HG03095 (cell line): ENCODE measurements around the gene PSD2.

Experiments
- ATAC-seq: cut with Tn5 transposase; IDR thresholded peaks from one replicate; pipeline ENCODE4 v1.9.1; 2021; ENCODE audit warnings: moderate library complexity; ENCODE audit not compliant: unreplicated experiment

The PSD2 gene

DNA sequence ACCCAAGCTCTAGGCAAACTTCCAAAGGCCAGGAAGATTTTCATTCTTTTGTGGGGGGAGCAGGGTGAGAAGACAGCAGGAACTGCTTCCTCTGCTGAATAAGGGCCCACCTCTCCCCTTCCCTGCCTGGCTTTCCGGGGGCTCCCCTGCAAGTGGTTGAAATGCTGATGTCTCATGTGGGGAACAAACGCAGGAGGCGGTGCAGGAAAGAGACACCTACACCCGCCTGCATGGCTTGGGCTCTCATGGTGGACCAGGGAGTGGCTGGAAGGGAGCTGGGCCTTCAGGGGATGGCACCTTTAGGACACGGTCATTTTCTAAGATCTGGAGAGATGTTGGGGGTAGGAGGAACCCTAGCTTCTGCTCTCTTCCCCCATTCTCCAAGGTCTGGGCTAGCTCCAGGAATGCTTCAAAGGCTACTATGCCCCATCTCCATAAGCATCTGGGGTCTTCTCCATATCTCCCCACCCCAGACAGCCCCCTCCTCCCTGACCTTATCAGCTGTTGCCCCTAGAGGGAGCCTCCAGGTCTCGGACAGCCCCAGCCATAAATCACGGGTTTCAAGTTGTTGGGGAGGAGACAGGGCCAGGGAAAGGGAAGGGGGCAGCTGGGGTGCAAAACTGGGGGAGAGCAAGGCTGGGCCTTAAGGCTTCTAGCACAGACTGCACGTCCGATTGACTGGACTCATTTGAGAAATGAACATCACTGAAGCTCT, 76.6 kb downstream of the PSD2 start:
- ATAC-seq, result no peak

DNA sequence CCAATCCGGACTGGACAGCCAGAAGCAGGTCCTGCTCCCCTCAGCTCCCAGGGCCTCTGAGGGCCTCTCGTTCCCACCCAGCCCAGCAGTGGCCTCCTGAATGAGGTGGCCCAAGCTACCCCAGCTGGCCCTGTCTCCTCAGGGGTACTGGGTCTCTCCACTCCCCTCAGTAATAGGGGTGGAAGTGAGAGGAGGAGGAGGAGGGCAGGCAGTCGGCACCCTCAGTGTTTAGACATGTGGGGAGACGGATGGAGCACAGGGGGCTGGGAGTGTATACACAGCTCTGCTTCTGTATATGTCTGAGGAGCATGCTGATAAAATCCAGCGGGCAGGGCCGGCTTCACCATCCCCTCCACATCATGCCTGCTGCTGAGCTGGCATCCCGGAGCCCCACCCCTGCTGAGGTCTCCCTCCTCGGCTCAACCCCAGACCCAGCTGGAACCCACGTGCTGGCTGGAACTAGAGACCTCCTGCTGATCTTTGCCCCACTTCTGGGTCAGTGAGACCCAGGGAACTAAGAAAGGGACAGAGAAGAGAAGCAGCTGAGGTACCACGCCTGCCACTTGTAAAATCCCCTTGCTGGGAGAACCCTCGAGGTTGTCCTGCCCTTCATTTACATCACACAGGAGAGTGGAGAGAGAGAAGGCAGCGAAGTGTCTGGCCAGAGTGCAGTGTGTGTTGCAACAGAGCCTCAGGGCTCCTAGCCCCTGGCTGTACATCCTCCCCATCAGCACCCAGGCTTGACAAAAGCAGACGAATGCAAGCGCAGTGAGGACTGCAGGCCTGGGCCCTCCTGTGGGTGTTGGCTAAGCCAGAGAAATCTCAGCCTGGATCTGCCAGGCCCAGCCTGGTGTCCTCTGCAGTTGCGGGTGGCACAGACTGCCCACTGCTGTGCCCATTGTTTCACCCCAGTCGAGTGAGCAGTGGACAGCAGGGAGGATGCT, 77.5 kb downstream of the PSD2 start:
- no peak for ATAC-seq

DNA sequence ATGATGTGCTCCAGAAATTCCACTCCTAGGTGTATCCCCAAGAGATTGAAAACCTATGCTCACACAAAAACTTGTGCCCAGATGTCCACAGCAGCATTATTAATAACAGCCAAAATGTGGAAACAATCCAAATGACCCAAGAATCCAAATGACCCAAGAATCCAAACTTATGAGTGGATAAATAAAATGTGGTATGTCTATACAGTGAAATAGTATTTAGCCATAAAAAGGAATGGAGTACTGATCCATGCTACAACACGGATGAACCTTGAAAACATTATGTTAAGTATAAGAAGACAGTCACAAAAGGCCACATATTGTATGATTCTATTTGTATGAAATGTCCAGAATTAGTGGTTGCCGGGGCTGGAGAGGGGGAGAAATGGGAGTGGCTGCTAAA, 80.3 kb downstream of the PSD2 start:
- ATAC-seq, result no peak

DNA sequence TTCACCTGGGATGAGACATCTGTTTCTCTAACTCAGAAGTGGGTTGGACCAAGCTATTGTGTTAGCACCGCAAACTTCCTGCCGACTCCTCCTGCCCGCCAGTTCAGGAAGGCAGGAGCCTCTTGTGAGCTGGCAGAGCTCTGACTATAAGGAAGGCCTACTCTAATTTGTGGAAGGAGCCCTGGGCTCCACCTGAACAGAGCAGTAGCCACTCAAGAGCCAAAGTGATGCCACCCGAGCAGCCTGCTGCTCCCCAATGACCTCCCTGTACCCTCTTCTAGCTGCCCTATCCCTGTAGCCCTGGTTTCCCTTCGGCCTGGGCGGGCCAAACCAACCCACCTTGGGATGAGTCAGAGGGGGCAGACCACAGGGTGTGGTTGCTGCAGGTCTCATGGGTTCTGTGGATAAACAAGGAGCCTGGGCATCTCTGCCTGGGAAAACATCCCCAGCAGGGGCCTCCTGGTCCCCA, 81.6 kb downstream of the PSD2 start:
- ATAC-seq, result no peak

DNA sequence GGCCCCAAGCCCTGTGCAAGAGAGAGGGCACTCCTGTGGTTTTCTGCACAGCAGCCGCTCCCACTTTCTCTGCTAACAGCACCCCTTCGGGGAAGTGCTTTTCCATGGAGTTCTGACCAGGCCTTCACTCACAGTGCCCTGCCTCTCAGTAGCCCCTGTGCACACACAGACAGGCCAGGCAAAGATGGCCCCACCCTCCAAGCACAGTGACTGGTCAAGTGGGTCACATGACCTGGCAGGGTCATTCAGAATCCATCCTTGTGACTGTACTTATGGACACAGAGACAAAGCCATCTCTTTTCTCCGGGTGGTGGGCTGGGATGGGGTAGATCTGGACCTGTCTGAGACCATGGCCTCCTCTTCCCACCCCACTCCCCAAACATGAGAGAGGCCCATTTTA, 82.5 kb downstream of the PSD2 start:
- no peak for ATAC-seq

DNA sequence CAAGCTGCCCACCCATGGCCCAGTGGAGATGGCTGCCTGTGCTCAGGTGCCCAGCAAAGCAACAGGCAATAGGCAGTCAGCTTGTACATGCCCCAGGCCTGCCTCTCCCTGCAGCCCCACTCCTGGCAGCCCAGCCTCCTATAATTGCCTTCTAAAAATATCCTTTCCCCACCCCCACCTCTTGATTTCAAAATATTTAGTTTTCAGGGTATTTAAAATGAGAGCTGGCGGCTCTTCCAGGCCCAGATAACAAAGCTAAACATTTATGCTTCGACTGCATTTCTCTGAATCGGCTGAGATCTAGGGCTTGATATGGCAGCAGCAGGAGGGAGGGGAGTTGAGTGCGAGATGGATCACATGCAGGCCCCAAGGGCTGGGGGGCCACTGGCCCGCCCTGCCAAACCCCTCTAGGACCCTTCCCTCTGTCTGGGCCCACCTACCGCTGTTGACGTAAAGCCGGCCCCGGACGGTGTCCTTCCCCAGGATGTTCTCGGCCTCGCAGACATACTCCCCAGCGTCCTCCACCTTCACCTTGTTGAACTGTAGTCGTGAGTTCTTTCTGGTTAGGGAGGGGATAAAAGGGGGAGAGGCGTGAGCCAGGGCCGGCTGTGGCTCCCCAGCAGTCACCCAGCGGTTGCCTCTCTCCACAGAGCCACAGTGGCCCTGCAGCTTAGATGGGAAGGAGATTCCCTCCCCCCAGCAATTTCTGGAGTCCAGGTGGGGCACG, 85.0 kb downstream of the PSD2 start:
- ATAC-seq, result no peak

DNA sequence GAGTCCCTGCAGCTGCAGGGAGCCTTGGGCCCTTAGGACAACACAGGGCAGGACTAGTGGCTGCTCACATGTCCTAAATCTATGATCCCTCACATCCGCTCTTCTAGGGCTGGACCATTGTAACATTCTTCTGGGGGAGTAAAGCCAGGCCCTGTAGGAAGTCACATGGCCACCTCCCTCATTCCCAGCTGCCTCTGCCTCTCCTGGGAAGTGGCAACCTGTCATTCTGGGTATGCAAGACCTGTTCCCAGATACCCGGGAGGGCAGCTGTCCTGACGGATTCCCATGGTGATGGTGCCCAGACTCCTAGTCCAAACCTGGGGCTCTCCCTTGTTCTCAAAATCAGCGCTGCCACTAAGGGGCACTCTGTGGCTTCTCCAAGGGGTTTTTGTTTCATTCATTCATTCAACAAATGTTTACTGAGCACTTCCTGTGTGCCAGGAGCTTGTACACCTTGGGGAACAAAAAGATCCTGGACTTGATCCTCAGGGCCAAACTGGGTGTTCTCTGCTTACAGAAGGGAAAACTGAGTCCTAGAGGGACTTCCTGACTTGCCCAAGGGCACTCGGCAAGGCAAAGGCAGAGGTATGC, 85.6 kb downstream of the PSD2 start:
- no peak for ATAC-seq

DNA sequence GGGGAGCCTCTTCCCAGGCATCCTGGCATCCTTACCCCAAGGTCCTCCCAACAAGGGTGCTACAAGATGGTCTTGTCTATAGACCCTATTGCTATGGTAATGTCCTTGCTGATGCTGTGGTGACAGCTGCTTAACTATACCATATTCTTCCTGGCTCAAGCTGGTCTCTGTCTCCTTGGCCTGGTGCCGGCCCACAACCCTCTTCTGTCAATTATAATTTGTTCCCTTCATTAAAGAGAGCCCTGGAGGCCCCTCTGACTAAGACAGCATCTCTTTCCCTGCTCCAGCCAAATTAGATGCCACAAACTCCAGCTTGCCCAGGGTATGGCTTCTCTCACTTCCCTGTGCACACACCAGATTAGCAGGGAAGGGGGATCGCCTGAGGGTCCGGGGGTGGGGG, 86.7 kb downstream of the PSD2 start:
- ATAC-seq, result no peak

DNA sequence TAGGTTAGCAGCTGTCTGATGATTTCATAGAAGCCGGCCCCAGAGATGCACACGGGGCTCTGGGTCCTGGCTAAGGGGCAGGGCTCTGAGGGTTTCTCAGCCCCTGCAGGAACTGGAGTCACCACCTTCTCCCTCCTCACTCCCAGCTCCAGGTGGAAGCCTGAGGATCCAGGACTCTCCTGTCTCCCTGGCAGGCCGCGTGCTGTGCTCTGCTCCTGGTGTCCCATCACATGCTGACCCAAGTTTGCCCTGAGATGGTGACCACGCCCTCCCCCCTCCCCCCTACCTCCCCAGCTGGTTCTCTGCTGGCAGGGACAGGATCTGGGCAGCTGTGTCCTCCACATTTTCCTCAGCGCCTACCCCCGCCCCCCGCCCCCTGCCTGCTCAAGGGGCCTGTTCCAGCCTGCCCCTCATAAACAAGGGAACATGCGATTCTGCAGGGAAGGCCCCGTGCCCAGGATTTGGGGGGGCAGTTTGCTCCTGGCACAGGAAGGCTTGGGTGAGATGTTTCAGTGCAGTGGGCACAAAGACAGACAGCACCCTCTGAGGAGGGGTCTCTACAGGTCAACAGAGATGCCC, 87.4 kb downstream of the PSD2 start:
- ATAC-seq, result no peak

DNA sequence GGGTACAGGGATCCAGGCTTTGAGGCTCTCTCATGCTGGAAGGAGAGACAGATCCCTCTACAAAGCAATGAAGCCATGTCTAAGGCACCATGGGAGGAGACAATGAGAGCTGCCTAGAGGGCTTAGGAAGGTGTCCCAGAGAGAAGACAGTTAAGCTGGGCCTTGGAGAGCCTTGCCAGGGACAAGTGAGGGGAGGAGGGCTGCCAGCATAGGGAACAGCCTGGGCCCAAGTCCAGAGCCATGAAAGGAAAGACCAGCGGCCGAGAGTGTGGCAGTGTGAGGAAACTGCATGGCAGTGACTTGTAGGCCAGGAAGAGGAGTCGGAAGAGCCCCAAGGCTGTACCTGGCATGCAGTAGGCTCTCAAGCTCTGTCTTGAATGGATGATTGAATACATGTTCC, 88.5 kb downstream of the PSD2 start:
- ATAC-seq, result no peak

DNA sequence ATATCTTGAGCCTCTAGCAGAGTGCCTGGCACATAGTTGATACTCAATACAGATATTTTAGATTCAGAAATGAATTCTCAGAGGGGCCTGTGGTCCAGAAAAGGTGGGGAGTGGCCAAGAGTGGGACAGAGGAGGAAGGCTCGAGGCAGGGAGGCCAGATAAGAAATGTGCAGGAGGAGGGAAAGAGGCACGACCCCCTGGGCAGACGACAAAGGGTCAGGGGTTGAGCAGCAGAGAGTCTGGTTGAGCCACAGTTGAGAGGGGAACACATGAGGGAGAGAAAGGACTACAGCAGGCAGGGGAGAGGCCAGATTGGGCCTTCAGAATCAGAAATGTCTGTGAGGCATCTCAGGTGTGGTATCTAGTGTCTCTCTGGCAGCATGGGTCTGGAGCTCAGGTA, 89.1 kb downstream of the PSD2 start:
- no peak for ATAC-seq

DNA sequence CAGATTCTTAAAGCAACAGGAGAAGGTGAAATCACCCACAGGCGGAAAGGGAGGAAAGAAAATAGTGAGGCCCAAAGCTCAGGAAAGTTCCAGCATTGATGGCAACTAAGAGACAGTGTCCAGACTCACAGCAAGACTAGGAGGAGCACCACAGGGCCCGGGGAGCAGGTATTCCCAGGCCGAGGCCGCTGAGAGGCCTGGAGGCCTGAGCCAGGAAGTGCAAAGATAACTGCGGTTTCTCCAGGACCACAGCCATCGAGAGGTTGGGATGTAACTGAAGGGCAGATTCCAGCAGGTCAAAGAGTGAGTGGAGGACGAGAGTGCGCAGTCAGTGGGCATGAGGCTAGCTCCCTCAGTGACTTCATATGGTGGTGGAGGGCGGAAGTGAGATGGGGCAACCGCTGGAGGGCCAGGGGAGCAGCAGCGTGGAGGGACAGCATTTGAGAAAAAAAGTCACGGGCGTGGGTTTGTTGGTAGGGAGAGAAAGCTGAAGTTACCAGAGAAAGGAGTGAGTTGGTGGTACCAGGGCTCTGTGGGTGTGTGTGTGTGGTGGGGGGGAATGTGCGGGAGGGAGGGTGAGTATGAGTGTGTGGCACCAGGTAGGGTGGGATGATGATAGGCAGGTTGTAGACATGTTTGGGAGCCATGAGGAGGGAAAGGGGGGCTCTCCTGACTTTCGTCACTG, 89.7 kb downstream of the PSD2 start:
- ATAC-seq, result no peak

DNA sequence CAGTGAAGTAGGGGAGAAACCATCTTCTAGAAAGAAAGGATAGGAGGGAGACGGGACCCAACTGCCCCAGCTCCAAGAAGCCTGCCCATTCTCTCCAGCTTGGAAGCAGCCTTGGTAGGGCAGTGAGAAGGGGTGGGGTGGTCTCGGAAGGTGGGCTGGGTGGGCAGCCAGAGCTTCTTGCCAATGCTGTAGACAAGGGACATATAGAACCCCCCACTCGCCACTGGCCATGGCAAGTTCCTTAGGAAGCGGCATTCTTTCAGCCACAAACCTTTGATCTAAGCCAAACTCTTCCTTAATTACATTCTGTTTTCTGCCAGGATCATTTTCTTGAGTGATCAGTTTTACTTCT, 90.2 kb downstream of the PSD2 start:
- no peak for ATAC-seq

DNA sequence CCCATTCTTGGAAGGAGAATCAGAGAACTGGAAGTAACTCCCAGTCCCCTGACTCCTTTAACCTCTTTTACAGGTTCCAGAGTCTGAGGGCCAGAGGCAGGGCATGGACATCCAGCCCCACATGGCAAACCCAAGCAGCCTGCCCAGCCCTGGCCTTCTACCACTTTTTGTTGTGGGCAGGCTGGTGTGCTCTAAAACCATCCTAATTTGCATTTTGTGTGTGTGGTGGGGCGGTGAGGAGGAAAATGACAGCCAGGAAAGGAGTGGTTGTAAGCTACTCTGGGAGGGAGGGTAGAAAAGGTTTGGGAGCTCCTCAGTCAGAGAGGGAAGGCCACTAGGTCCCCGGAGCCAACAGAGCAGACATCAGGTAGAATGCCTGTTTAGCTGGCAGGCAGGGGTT, 90.6 kb downstream of the PSD2 start:
- no peak for ATAC-seq

DNA sequence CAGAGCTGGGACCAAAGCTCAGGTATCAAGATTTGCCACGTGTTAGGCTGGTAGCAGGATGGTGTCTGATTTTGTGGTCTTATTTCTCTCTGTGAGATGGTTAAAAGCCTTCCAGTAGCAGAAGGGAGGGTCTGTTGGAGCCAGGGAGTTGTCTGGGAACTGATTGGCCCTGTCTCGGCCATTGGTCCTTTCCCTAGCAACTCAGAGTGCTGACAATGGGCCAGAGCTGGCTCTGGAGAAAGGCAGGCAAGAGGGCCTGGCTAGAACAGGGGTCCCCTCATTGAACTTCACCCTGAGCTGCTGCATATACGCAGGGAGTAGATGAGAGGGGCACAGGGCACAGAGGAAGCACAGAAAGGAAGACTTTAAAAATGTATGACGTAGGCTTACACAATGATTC, 92.8 kb downstream of the PSD2 start:
- ATAC-seq, result no peak

DNA sequence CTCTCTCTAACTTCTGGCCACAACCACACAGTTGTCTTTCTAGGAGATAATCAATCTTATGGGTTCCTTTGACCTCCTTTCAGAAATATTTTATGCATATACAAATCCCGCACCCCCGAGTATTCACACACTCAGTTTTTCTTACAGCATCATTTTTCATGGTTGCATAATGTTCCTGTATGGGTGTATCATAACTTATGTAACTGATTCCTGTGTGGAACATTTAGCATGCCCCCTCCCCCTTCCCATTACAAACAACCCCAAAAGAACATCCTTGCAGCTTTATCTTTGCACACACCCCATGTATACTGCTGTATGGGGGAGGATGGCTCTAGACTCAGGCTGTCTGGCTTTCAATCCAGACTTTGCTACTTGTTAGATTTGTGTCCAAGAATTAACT, 93.8 kb downstream of the PSD2 start:
- ATAC-seq, result no peak

DNA sequence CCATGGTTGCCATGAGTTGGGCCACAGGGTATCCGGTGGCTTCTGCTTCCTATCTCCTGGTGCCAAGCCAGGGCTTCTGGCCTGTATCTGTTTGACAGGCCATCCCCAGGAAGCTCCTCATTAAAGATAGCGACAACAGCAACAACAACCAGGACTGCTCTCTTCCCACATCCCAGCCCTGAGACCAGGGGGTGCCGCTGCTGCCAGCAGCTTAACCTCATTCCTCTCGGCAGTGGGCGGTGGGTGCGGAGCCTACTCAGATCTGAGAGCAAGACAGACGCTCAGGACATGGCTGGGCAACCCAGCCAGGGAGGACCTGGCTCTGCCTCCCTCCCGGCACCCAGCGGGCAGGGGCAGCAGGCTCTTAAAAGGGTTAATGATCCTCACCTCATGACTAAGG, 98.3 kb downstream of the PSD2 start:
- no peak for ATAC-seq
